Measurements from ENCODE around the gene ADAMTS15. TPM values are rescaled to one million over a fixed set of nuclear protein-coding genes. Genes with fewer than 3 reads are reported as not detected.

ADAMTS15 gene
- total and polyA plus RNA-seq, 2 donors (not counting 3 experiments of a cell fraction or from before 2014, with no cell fraction given): 0.08 TPM; not detected in 1

DNA sequence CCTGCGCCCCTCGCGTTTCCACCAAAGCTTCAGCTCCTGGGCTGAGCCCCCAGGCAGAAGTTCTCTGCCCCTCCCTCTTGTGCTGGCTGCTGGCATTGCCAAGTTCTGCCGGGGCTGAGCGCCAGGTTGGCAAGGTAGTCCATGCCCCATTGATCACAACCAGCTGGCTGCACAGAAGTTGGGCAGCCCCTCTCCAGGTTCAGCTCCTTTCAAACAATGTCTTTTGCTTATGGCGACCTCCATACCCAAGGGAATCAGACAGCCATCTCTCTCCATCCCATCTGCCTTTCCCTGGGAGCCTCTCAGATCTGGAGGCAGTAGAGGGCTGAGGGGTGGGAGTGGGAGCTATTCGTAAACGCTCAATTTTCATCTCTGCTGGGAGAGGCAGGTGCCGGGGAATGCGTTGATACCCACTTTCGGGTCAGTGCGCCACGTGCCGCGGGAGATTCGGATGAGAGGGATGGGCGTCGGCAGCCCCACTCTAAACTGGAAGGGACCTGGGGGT lies 21.6 kb upstream of the ADAMTS15 start:
- no peaks in the 10 kb centered on the region for H3K79me2 ChIP-seq (ENCODE audit: control insufficient read depth, insufficient read depth, low read length)
- no peak overlapping the region for H3K9ac ChIP-seq (replicated peaks; ENCODE audit: extremely low read depth, insufficient read depth, low read length)
- no peak overlapping the region for H3K4me2 ChIP-seq (ENCODE audit: insufficient read depth, low read length)
- intact Hi-C loops (cut with micrococcal nuclease) (loop anchor here (1.0 kb wide), 1 partner anchor 214 kb away; no protein-coding TSS in a partner anchor), dilution Hi-C loops (cut with MboI; ENCODE audit: extremely low pct_ligation_motif_present, low sequenced_read_pairs) (loop anchor here (25.0 kb wide), 1 partner anchor 435 kb away; no protein-coding TSS in a partner anchor)
- H3K27ac ChIP-seq (ENCODE audit: insufficient read depth, low read depth, low read length): no peak overlapping the region
- no peak overlapping the region for H3K4me3 ChIP-seq (replicated peaks in 1 of 3; ENCODE audit: insufficient read depth in 1 of 3, low read depth in 1 of 3, low read length in 3 of 3)
- DNase-seq (ENCODE audit: low read depth, low spot score) (no peak), FAIRE-seq (no peak)
- no peaks in the 10 kb centered on the region for H3K36me3 ChIP-seq (ENCODE audit: control insufficient read depth in 2 of 2, extremely low read depth in 1 of 2, insufficient read depth in 2 of 2, low read length in 2 of 2)
- H4K20me1 ChIP-seq (replicated peaks; ENCODE audit: control insufficient read depth, extremely low read depth, insufficient read depth, low read length): no peaks in the 10 kb centered on the region
- TF ChIP-seq JUN (IDR thresholded peaks at IDR 0.05; ENCODE audit: borderline replicate concordance, insufficient read depth, insufficient read length, low read depth): no peak
- no peak for TF ChIP-seq POLR2AphosphoS5 (IDR thresholded peaks at IDR 0.05; ENCODE audit: insufficient read depth, low read depth, low read length)
- TF ChIP-seq MYC (IDR thresholded peaks at IDR 0.05; ENCODE audit: low read depth, low read length): no peak
- TF ChIP-seq GATA2 (IDR thresholded peaks at IDR 0.05; ENCODE audit: insufficient read depth, insufficient read length, low read depth, low read length): no peak
- TF ChIP-seq, protein P1, sequence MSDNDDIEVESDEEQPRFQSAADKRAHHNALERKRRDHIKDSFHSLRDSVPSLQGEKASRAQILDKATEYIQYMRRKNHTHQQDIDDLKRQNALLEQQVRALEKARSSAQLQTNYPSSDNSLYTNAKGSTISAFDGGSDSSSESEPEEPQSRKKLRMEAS (IDR thresholded peaks at IDR 0.05; ENCODE audit: insufficient read depth, insufficient read length): no peak
- TF ChIP-seq, protein P2, sequence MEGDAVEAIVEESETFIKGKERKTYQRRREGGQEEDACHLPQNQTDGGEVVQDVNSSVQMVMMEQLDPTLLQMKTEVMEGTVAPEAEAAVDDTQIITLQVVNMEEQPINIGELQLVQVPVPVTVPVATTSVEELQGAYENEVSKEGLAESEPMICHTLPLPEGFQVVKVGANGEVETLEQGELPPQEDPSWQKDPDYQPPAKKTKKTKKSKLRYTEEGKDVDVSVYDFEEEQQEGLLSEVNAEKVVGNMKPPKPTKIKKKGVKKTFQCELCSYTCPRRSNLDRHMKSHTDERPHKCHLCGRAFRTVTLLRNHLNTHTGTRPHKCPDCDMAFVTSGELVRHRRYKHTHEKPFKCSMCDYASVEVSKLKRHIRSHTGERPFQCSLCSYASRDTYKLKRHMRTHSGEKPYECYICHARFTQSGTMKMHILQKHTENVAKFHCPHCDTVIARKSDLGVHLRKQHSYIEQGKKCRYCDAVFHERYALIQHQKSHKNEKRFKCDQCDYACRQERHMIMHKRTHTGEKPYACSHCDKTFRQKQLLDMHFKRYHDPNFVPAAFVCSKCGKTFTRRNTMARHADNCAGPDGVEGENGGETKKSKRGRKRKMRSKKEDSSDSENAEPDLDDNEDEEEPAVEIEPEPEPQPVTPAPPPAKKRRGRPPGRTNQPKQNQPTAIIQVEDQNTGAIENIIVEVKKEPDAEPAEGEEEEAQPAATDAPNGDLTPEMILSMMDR (IDR thresholded peaks at IDR 0.05; ENCODE audit: extremely low read depth in 1 of 2, insufficient read depth in 1 of 2, low read depth in 1 of 2, low read length in 2 of 2): no peak
- no peaks in the 10 kb centered on the region for H3K9me1 ChIP-seq (replicated peaks; ENCODE audit: control insufficient read depth, extremely low read depth, insufficient read depth, low read length)
- ChIA-PET POLR2A (no interaction called here), CTCF (interaction anchor here (0.6 to 12.3 kb wide), 4 partner anchors 211 to 1247 kb away, joined by 3 to 464 read pairs (median 10); no protein-coding TSS in a partner anchor)
- no peaks in the 10 kb centered on the region for H3K9me3 ChIP-seq (replicated peaks; ENCODE audit: control insufficient read depth, insufficient read depth, low read length)
- H3K27me3 ChIP-seq (ENCODE audit: control insufficient read depth in 2 of 2, insufficient read depth in 2 of 2, low read length in 2 of 2): peaks cover 46 to 48% of the 10 kb centered on the region in 2 experiments
- no TSS peak for BruUV-seq (replicated peaks)
- H3K4me1 ChIP-seq (ENCODE audit: control insufficient read depth, extremely low read depth, insufficient read depth, low read length): no peaks in the 10 kb centered on the region
- no peak overlapping the region for H2AFZ ChIP-seq (ENCODE audit: low read depth, low read length)

Measured in endothelial cell of umbilical vein (primary cell).